ENCODE data around the gene TNS3.

TNS3 gene

GRCh38 chr7:47421456-47421855, 160.5 kb downstream of the TNS3 start:
- Histone ChIP-seq H3K4me2 (peak overlapping the region in 3 of 11 experiments; percentile 3 to 53 (median 44); a peak in 4 of 22 replicates), H3K36me3 (peaks cover 35 to 100% (median 79%) of the 10 kb centered on the region in 11 experiments; a peak in 21 of 22 replicates), H3K4me1 (peaks cover 0 to 37% (median 0%) of the 10 kb centered on the region in 10 experiments; a peak in 5 of 20 replicates), H4K20me1 (peaks cover 0 to 100% (median 0%) of the 10 kb centered on the region in 11 experiments; a peak in 6 of 22 replicates), H3K9me3 (replicated peaks in 1 of 11) (peaks cover 0 to 11% (median 0%) of the 10 kb centered on the region in 11 experiments; a peak in 4 of 22 replicates), H3K27me3 (no peaks in the 10 kb centered on the region), H3K4me3 (no peak overlapping the region), H3K9ac (no peak overlapping the region), H3K27ac (no peak overlapping the region)
- no peak for TF ChIP-seq Cebpa-rat (IDR thresholded peaks at IDR 0.05)

DNA sequence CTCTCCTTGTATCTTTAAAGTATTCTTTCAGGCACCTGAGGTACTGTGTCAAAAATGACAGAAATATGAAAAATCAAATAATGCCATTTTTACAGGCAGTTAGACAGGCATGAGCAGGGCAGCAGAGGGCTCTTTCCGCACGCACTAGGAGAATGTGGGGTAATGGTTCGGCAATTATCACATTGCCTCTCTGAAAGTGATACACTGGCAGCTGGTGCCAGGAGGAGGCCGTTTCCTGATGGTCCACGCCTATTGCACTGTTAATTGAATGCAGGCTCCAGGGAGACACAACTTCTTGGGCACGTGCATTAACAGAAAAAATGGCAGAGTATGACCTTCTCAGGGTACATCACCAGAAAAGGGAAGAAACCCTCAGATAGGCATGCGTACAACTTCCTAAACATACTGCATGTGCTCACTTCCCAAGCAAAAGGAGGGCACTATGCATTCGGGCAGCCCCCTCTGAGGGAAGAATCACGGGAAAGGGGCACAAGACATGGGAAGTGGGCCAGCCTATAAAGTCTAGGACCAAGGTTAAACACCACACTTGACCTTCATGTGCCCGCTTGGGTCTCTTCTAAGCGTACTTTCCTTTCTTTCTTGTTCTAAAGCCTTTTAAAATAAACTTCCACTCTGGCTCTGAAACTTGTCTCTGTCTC, 161.7 kb downstream of the TNS3 start:
- Histone ChIP-seq H3K9me3 (replicated peaks in 1 of 11) (peaks cover 0 to 11% (median 0%) of the 10 kb centered on the region in 11 experiments; a peak in 4 of 22 replicates), H3K4me1 (peaks cover 0 to 37% (median 0%) of the 10 kb centered on the region in 10 experiments; a peak in 5 of 20 replicates), H3K27ac (no peak overlapping the region), H3K9ac (no peak overlapping the region), H3K4me2 (no peak overlapping the region), H4K20me1 (peaks cover 0 to 100% (median 0%) of the 10 kb centered on the region in 11 experiments; a peak in 7 of 22 replicates), H3K4me3 (no peak overlapping the region), H3K27me3 (no peaks in the 10 kb centered on the region), H3K36me3 (peaks cover 32 to 100% (median 77%) of the 10 kb centered on the region in 11 experiments; a peak in 21 of 22 replicates)
- TF ChIP-seq Cebpa-rat (IDR thresholded peaks at IDR 0.05): no peak

DNA sequence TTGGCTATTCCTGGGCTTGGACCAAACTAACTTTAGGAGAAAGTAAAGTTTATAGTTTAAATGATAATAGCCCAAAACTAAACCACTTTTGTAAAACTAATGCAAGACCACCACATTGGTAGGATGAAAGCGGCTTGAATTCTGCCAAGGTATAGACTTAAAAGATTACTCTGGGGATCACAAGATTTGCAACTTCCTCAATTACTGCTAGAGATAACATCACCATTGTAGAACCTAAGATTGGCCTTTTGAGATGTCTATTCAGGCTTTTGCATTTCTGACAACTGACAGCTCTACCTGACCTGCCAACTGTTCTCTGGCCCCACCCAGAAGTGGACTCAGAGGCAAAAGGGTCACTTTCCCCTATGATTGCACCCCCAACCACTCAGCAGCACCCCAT, 162.4 kb downstream of the TNS3 start:
- no peak for TF ChIP-seq Cebpa-rat (IDR thresholded peaks at IDR 0.05)
- no peak overlapping the region for H3K4me3 ChIP-seq
- peaks cover 29 to 100% (median 77%) of the 10 kb centered on the region in 11 experiments; a peak in 21 of 22 replicates for H3K36me3 ChIP-seq
- H3K27ac ChIP-seq: no peak overlapping the region
- no peak overlapping the region for H3K9ac ChIP-seq
- peaks cover 0 to 34% (median 0%) of the 10 kb centered on the region in 10 experiments; a peak in 5 of 20 replicates for H3K4me1 ChIP-seq
- no peak overlapping the region for H3K4me2 ChIP-seq
- peaks cover 0 to 100% (median 0%) of the 10 kb centered on the region in 11 experiments; a peak in 8 of 22 replicates for H4K20me1 ChIP-seq
- no peaks in the 10 kb centered on the region for H3K27me3 ChIP-seq
- H3K9me3 ChIP-seq (replicated peaks in 1 of 11): peaks cover 0 to 11% (median 0%) of the 10 kb centered on the region in 11 experiments; a peak in 4 of 22 replicates

DNA sequence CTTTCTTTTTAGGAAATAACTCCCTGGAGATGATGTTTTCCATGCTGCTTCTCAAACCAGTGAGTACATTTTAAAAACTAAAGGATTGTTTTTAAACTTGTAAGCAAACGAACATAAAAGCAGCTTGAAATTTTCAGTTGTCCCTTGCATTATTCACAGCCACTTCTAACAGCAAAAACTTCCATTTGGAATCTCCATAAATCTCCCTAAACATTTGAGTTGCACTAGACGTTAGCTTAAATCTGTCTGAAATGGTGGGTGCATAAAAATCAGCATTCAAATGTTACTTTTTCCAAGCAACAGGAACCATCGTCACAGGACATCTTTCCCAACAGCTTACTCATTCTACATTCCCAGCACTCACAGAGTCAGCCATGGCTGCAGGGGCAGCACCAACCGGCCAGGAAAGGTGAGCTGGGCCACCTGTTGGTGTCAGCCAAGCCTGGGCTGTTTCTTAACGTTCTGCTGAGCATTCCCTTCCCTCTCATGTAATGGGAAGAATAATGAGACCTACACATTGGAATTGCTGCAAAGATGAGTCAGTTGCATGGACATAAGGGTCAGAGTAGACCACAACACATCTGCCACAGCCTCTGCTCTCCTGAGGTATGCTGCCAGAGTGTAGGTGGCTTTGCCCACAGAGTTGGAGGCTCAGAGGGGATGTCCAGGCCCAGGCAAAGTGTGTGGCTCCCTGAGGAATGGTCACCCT, 163.2 kb downstream of the TNS3 start:
- Histone ChIP-seq H3K27ac (no peak overlapping the region), H3K36me3 (peaks cover 22 to 100% (median 77%) of the 10 kb centered on the region in 11 experiments; a peak in 21 of 22 replicates), H3K9ac (no peak overlapping the region), H4K20me1 (peaks cover 0 to 100% (median 0%) of the 10 kb centered on the region in 11 experiments; a peak in 8 of 22 replicates), H3K4me3 (no peak overlapping the region), H3K9me3 (replicated peaks in 1 of 11) (peaks cover 0 to 11% (median 0%) of the 10 kb centered on the region in 11 experiments; a peak in 4 of 22 replicates), H3K4me1 (peaks cover 0 to 27% (median 0%) of the 10 kb centered on the region in 10 experiments; a peak in 5 of 20 replicates), H3K27me3 (no peaks in the 10 kb centered on the region), H3K4me2 (no peak overlapping the region)
- TF ChIP-seq Cebpa-rat (IDR thresholded peaks at IDR 0.05): no peak

- Histone ChIP-seq H3K9me3 (replicated peaks in 1 of 11) (peaks cover 0 to 11% (median 0%) of the 10 kb centered on the region in 11 experiments; a peak in 4 of 22 replicates), H3K4me1 (peaks cover 0 to 10% (median 0%) of the 10 kb centered on the region in 10 experiments; a peak in 4 of 20 replicates), H3K4me2 (no peak overlapping the region), H4K20me1 (peaks cover 0 to 100% (median 0%) of the 10 kb centered on the region in 11 experiments; a peak in 8 of 22 replicates), H3K36me3 (peaks cover 22 to 100% (median 70%) of the 10 kb centered on the region in 11 experiments; a peak in 21 of 22 replicates), H3K4me3 (no peak overlapping the region), H3K27ac (no peak overlapping the region), H3K27me3 (no peaks in the 10 kb centered on the region), H3K9ac (no peak overlapping the region)
- TF ChIP-seq Cebpa-rat (IDR thresholded peaks at IDR 0.05): no peak
These were observed 165.1 kb downstream of the TNS3 start for GRCh38 chr7:47416492-47417480.

DNA sequence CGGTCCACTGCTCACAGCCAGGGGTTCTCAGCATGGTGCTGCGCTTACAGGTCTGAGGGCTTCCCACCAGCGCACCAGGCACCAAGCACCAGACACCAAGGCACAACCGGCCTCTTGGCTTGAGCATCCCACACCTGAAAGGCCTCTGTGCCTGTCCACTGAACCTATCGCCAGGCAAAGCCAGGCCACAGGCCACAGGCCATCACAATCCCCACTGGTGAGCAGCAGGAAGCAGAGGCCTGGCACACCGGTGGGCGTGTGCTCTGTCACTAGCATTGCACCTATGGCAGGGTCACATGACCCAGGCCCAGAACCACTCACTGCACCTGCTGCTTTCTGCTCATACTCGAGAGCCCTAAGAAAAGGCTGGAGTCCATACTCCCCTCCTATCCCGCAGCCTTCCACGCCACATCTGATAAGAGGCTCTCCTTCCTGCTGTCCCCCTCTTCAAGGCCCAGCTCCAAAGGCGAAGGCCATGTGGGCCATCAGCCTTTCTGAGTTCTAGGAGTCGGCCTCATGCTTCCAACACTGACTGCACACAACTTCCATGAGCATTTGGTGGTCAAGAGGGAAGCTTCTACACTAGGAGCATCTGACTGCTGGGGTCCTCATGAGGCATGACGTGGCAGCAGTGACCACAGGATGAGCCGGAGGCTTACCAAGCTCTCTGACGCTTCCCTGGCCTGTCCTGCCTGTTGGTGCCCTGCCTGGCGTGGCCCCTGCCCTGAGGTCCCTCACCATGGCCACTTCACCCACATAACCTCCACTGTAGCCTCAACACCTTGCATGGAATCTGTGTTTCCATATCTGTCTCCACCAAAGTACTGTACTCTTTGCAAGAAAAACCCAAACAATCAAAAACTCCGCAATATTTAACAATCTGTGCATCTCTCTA, 166.3 kb downstream of the TNS3 start:
- no peak for TF ChIP-seq Cebpa-rat (IDR thresholded peaks at IDR 0.05)
- H3K27ac ChIP-seq: no peak overlapping the region
- peaks cover 0 to 100% (median 0%) of the 10 kb centered on the region in 11 experiments; a peak in 8 of 22 replicates for H4K20me1 ChIP-seq
- H3K36me3 ChIP-seq: peaks cover 29 to 100% (median 74%) of the 10 kb centered on the region in 11 experiments; a peak in 20 of 22 replicates
- no peak overlapping the region for H3K9ac ChIP-seq
- H3K4me3 ChIP-seq: no peak overlapping the region
- H3K9me3 ChIP-seq (replicated peaks in 1 of 11): peaks cover 0 to 8% (median 0%) of the 10 kb centered on the region in 11 experiments; a peak in 4 of 22 replicates
- H3K4me1 ChIP-seq: 0 out of 20 replicates have a peak, but pooled peaks cover 0 to 4% (median 0%) of the 10 kb centered on the region in 10 experiments
- H3K4me2 ChIP-seq: no peak overlapping the region
- no peaks in the 10 kb centered on the region for H3K27me3 ChIP-seq
